Loucy (cell line): Measurements from ENCODE around the gene COL25A1.

Experiments used
- H2AFZ ChIP-seq: fragments of 200-600 bp; sonication (generic); 2 replicates; pipeline ENCODE4 v1.6.0; 2016; ENCODE audit warnings: antibody characterized with exemption, mild to moderate bottlenecking, low read length, moderate library complexity
- H3F3A ChIP-seq: fragments of 200-600 bp; 2 replicates; pipeline ENCODE4 v1.6.0; 2016; ENCODE audit warnings: antibody characterized with exemption, low read depth, mild to moderate bottlenecking
- H3K27me3 ChIP-seq: fragments of 200-600 bp; sonication (generic); 2 replicates; pipeline ENCODE4 v1.6.1; 2014; ENCODE audit warnings: low read length, mild to moderate bottlenecking; ENCODE audit not compliant: insufficient read depth, poor library complexity, severe bottlenecking
- H3K36me3 ChIP-seq: fragments of 200-600 bp; sonication (generic); 2 replicates; pipeline ENCODE4 v1.6.1; 2016; ENCODE audit warnings: low read length; ENCODE audit not compliant: insufficient read depth
- H3K4me1 ChIP-seq: fragments of 200-600 bp; sonication (generic); 2 replicates; pipeline ENCODE4 v1.5.1; 2014; ENCODE audit warnings: low read length, mild to moderate bottlenecking; ENCODE audit not compliant: insufficient read depth, poor library complexity, severe bottlenecking
- H3K4me2 ChIP-seq: fragments of 200-600 bp; sonication (generic); 2 replicates; pipeline ENCODE4 v1.6.0; 2014; ENCODE audit warnings: antibody characterized with exemption, low read length, low read depth, mild to moderate bottlenecking; ENCODE audit not compliant: poor library complexity, severe bottlenecking
- H3K4me3 ChIP-seq: fragments of 200-600 bp; sonication (generic); 2 replicates; pipeline ENCODE4 v1.5.1; 2014; ENCODE audit warnings: low read length, mild to moderate bottlenecking, mixed read lengths; ENCODE audit not compliant: poor library complexity, severe bottlenecking
- H3K79me2 ChIP-seq: fragments of 200-600 bp; sonication (generic); 2 replicates; pipeline ENCODE4 v1.6.1; 2014; ENCODE audit warnings: low read length; ENCODE audit not compliant: insufficient read depth
- H3K9ac ChIP-seq: fragments of 200-600 bp; sonication (generic); 2 replicates; pipeline ENCODE4 v1.6.0; 2014; ENCODE audit warnings: mild to moderate bottlenecking, low read depth, low read length, moderate library complexity; ENCODE audit not compliant: poor library complexity, severe bottlenecking
- H3K9me2 ChIP-seq: fragments of 200-600 bp; sonication (generic); replicated peaks from 2 replicates; pipeline ENCODE4 v1.6.1; 2016; ENCODE audit warnings: low read depth, low read length, mixed read lengths
- H3K9me3 ChIP-seq: fragments of 200-600 bp; sonication (generic); 2 replicates; pipeline ENCODE4 v1.6.1; 2014; ENCODE audit warnings: mild to moderate bottlenecking, antibody characterized with exemption, low read length, low read depth; ENCODE audit not compliant: insufficient read depth
- H4K20me1 ChIP-seq: fragments of 200-600 bp; sonication (generic); 2 replicates; pipeline ENCODE4 v1.6.0; 2014; ENCODE audit warnings: antibody characterized with exemption, low read length, mild to moderate bottlenecking; ENCODE audit not compliant: insufficient read depth, poor library complexity, severe bottlenecking
- EZH2phosphoT487 ChIP-seq: fragments of 200-600 bp; IDR thresholded peaks from 2 replicates; pipeline ENCODE4 v1.6.1; 2018; ENCODE audit warnings: antibody characterized with exemption, mild to moderate bottlenecking, moderate library complexity, borderline replicate concordance
- TF ChIP-seq, protein P1 (sequence below): fragments of 200-600 bp; sonication (generic); conservative IDR thresholded peaks from 2 replicates; pipeline ENCODE4 v1.5.1; 2014; ENCODE audit warnings: mild to moderate bottlenecking, antibody characterized with exemption, low read length

The COL25A1 gene

DNA sequence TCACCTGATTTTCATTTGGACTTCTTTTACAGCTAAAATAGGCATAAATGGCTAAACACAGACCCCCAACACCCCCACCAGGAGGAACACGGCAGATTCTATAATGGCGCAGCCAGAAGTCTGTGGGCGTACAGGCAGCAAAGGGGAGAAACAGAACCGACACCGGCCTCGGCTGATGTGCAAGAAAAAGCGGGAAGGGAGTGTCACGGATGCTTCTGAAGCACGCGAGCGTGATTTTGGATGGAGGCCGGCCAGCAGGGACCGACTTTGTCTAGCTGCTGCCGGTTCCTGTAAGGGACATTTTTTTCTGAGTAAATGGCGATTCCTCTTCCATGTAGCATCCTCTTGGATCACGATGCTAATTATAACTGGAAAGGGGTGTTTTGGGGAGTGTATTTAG, 514.7 kb downstream of the COL25A1 start:
- no peaks in the 10 kb centered on the region for H3K36me3 ChIP-seq
- no peaks in the 10 kb centered on the region for H4K20me1 ChIP-seq
- H3F3A ChIP-seq = no peaks in the 10 kb centered on the region
- no peak overlapping the region for H2AFZ ChIP-seq
- H3K9me2 ChIP-seq = no peaks in the 10 kb centered on the region
- H3K9ac ChIP-seq = no peak overlapping the region
- H3K4me3 ChIP-seq = no peak overlapping the region
- TF ChIP-seq EZH2phosphoT487 = no peak
- no peaks in the 10 kb centered on the region for H3K9me3 ChIP-seq
- H3K27me3 ChIP-seq = no peaks in the 10 kb centered on the region
- H3K79me2 ChIP-seq = no peaks in the 10 kb centered on the region
- H3K4me1 ChIP-seq = no peaks in the 10 kb centered on the region
- no peak overlapping the region for H3K4me2 ChIP-seq

DNA sequence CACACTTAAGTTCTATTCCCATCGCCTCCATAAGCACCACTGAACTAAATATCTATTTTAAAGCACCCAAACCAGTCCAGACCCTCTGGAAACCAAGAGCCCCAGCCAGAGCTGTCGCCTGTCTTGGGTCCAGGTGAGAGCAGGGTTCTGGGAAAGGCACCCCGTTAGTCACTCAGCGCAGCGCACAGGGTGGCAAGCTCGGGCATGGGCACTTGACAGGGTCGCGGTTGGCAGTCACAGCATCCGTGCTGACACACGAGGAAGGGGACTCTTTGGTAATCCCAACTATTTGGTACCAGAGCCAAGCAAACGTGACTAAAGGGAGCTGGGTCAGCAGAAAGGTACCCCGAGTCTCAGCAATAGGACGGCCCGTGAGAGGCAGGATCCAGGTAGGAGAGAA, 515.4 kb downstream of the COL25A1 start:
- Histone ChIP-seq H2AFZ (no peak overlapping the region), H3K79me2 (no peaks in the 10 kb centered on the region), H3K9ac (no peak overlapping the region), H3K4me3 (no peak overlapping the region), H3K36me3 (no peaks in the 10 kb centered on the region), H4K20me1 (no peaks in the 10 kb centered on the region), H3K27me3 (no peaks in the 10 kb centered on the region), H3K4me1 (no peaks in the 10 kb centered on the region), H3K4me2 (no peak overlapping the region), H3K9me2 (no peaks in the 10 kb centered on the region), H3F3A (no peaks in the 10 kb centered on the region), H3K9me3 (no peaks in the 10 kb centered on the region)
- TF ChIP-seq, protein P1, sequence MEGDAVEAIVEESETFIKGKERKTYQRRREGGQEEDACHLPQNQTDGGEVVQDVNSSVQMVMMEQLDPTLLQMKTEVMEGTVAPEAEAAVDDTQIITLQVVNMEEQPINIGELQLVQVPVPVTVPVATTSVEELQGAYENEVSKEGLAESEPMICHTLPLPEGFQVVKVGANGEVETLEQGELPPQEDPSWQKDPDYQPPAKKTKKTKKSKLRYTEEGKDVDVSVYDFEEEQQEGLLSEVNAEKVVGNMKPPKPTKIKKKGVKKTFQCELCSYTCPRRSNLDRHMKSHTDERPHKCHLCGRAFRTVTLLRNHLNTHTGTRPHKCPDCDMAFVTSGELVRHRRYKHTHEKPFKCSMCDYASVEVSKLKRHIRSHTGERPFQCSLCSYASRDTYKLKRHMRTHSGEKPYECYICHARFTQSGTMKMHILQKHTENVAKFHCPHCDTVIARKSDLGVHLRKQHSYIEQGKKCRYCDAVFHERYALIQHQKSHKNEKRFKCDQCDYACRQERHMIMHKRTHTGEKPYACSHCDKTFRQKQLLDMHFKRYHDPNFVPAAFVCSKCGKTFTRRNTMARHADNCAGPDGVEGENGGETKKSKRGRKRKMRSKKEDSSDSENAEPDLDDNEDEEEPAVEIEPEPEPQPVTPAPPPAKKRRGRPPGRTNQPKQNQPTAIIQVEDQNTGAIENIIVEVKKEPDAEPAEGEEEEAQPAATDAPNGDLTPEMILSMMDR = no peak
- no peak for TF ChIP-seq EZH2phosphoT487

DNA sequence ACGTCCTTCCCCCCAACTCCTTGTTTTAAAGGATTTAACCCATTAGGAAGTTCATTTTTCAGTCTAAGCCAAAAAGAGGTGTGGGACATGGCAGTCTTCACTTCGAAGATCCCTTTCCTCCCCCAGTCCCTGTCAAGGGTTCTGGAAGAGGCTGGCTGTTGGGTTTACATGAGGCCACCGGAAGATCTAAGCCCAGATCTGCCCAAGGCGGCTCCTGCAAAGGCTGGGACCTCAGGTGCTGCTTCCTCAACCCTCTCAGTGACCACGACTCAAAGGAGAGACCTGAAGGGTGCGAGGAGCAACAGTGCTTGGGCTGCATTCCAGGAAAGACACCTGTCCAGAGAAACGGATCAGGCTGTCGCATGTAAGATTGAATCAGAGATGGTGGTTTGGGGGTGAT, 516.1 kb downstream of the COL25A1 start:
- Histone ChIP-seq H3K36me3 (no peaks in the 10 kb centered on the region), H3K27me3 (no peaks in the 10 kb centered on the region), H3K9me3 (no peaks in the 10 kb centered on the region), H3K4me1 (no peaks in the 10 kb centered on the region), H3K9ac (no peak overlapping the region), H3K4me3 (no peak overlapping the region), H3K79me2 (no peaks in the 10 kb centered on the region), H3K9me2 (no peaks in the 10 kb centered on the region), H3F3A (no peaks in the 10 kb centered on the region), H2AFZ (no peak overlapping the region), H3K4me2 (no peak overlapping the region), H4K20me1 (no peaks in the 10 kb centered on the region)
- TF ChIP-seq, protein P1 = no peak
- TF ChIP-seq EZH2phosphoT487 = no peak

DNA sequence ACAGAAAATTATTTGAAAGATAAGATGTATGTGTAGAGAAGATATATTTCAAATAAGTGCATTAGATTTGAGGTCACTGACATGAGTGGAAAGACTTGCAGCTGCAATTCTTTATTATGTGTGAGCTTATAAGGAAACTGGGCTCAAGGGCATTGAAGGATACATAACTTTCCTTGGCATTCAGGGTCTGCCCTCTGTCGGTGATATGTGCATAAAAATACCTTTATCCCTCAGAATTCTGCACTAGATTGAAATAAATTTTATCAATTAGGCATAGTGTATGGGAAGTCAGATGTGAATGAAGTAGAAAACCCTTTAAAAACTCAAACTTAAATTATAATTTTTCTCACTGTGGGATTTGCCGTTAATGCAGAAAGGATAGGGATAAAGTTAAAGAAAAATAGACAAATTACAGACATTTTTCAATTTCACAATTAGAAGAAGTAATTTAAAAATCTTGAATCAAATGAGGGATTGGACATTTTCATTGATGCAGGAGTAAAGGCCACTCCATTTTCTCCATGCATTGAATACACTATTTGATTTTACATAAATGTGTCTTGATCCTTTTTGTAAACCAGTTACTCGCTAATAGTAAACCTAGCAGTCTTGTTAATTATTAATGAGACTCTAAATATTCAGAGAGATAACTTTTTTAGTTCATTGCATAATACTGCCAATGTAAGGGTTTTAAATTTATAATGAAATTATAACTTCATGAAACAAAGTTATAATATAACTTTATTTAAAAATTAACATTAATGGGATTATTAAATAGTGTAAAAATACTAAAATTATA, 518.6 kb downstream of the COL25A1 start:
- Histone ChIP-seq H3K9me2 (no peaks in the 10 kb centered on the region), H3F3A (no peaks in the 10 kb centered on the region), H3K4me1 (no peaks in the 10 kb centered on the region), H3K4me2 (no peak overlapping the region), H3K9ac (no peak overlapping the region), H3K4me3 (no peak overlapping the region), H2AFZ (no peak overlapping the region), H3K9me3 (no peaks in the 10 kb centered on the region), H3K79me2 (no peaks in the 10 kb centered on the region), H3K27me3 (no peaks in the 10 kb centered on the region), H3K36me3 (no peaks in the 10 kb centered on the region), H4K20me1 (no peaks in the 10 kb centered on the region)
- no peak for TF ChIP-seq EZH2phosphoT487
- TF ChIP-seq, protein P1 = peak; percentile 69
